A549 (cell line): Measurements from ENCODE around the gene IGSF9. TPM values are rescaled to one million over a fixed set of nuclear protein-coding genes. Genes with fewer than 3 reads are reported as not detected.

Experiments
- ATAC-seq, 2 experiments: fragments of 200-7000 bp in 1 of 2; fragments of >200 bp in 1 of 2; cut with Nextera tagmentation in 1 of 2; cut with Tn5 transposase in 1 of 2; 3 replicates each; pipeline versions ENCODE4 v1.8.0 to v1.9.1; 2018 to 2020; ENCODE audit warnings: mild to moderate bottlenecking in 1 of 2, moderate library complexity in 1 of 2
- CTCF ChIA-PET: fragments of 300-600 bp; sonication (Branson Sonifier 250); formaldehyde crosslinking; extraction: SDS; loops from one replicate; lab custom pipeline; 2021; ENCODE audit warnings: antibody characterized with exemption, inconsistent platforms; lab: Yijun Ruan, JAX
- POLR2A ChIA-PET: fragments of 350-600 bp; formaldehyde crosslinking; extraction: SDS; loops from one replicate; lab custom pipeline; 2021; ENCODE audit warnings: antibody characterized with exemption, inconsistent platforms; lab: Yijun Ruan, JAX
- DNase-seq, 2 experiments: peaks; one replicate each; pipeline versions ENCODE4 v3.0.0 to v3.0.0-alpha.2; 2011 to 2016; ENCODE audit warnings: low read depth in 1 of 2, low spot score in 1 of 2
- FAIRE-seq: peaks from 2 replicates; lab custom pipeline; 2011; peaks lifted over from hg19 to GRCh38; lab: Jason Lieb, UNC
- H3K27ac ChIP-seq, 2 experiments: fragments of >200 bp; sonication (Bioruptor Twin); formaldehyde crosslinking; 3 replicates each; pipeline ENCODE4 v1.5.1; 2016 to 2017
- H3K4me1 ChIP-seq: fragments of >200 bp; sonication (Bioruptor Twin); formaldehyde crosslinking; 3 replicates; pipeline ENCODE4 v1.6.1; 2016
- H3K4me2 ChIP-seq: fragments of >200 bp; sonication (Bioruptor Twin); formaldehyde crosslinking; 3 replicates; pipeline ENCODE4 v1.6.1; 2016
- H3K4me3 ChIP-seq: fragments of >200 bp; sonication (Bioruptor Twin); formaldehyde crosslinking; 3 replicates; pipeline ENCODE4 v1.5.1; 2016
- H3K9me3 ChIP-seq: fragments of >200 bp; sonication (Bioruptor Twin); formaldehyde crosslinking; 3 replicates; pipeline ENCODE4 v1.6.1; 2016
- BHLHE40 ChIP-seq: IDR thresholded peaks from 2 replicates; pipeline ENCODE4 v1.6.1; 2012; ENCODE audit warnings: low read depth, low read length, inconsistent platforms
- CEBPB ChIP-seq, 2 experiments: fragments of >200 bp in 1 of 2; sonication (Bioruptor Twin) in 1 of 2; formaldehyde crosslinking in 1 of 2; IDR thresholded peaks; 2 replicates each; pipeline ENCODE4 v1.6.1; 2012 to 2016
- EP300 ChIP-seq, 2 experiments: fragments of >200 bp; sonication (Bioruptor Twin); formaldehyde crosslinking; IDR thresholded peaks; 2 replicates in 1 of 2; 3 replicates in 1 of 2; pipeline ENCODE4 v1.6.1; 2016 to 2017
- FOSB ChIP-seq: fragments of 250-450 bp; sonication (Bioruptor Pico); IDR thresholded peaks from 2 replicates; pipeline ENCODE4 v1.5.0; 2020; ENCODE audit warnings: mild to moderate bottlenecking, moderate library complexity
- FOSL2 ChIP-seq, 2 experiments: fragments of 450-650 bp in 1 of 2; fragments of >200 bp in 1 of 2; sonication (Bioruptor Twin) in 1 of 2; formaldehyde crosslinking; IDR thresholded peaks; 2 replicates each; pipeline versions ENCODE4 v1.5.0 to v1.6.1; 2016 to 2020; ENCODE audit warnings: mild to moderate bottlenecking in 1 of 2, moderate library complexity in 1 of 2
- HOXA7 ChIP-seq: fragments of 250-450 bp; sonication (Bioruptor Pico); IDR thresholded peaks from 2 replicates; pipeline ENCODE4 v1.5.0; 2020; ENCODE audit warnings: mild to moderate bottlenecking, moderate library complexity
- JUNB ChIP-seq: fragments of >200 bp; sonication (Bioruptor Twin); formaldehyde crosslinking; IDR thresholded peaks from 2 replicates; pipeline ENCODE4 v1.6.1; 2016
- KDM1A ChIP-seq: fragments of 200-600 bp; sonication (generic); IDR thresholded peaks from 2 replicates; pipeline ENCODE4 v1.6.1; 2016; ENCODE audit warnings: low read depth, mild to moderate bottlenecking
- KDM5A ChIP-seq: fragments of 200-600 bp; sonication (generic); IDR thresholded peaks from 2 replicates; pipeline ENCODE4 v1.6.1; 2016; ENCODE audit warnings: antibody characterized with exemption, mild to moderate bottlenecking
- MAZ ChIP-seq: fragments of 150-350 bp; IDR thresholded peaks from 2 replicates; pipeline ENCODE4 v1.6.1; 2014; ENCODE audit warnings: antibody characterized with exemption, low read depth, low read length, borderline replicate concordance
- NFE2L2 ChIP-seq: fragments of 150-350 bp; conservative IDR thresholded peaks from 2 replicates; pipeline ENCODE4 v1.6.1; 2014; ENCODE audit warnings: low read length
- NPAS2 ChIP-seq: fragments of 250-450 bp; sonication (Bioruptor Pico); IDR thresholded peaks from 2 replicates; pipeline ENCODE4 v1.8.0; 2022; ENCODE audit warnings: mild to moderate bottlenecking, moderate library complexity, borderline replicate concordance
- POLR2A ChIP-seq: IDR thresholded peaks from 2 replicates; pipeline ENCODE4 v1.6.1; 2012; ENCODE audit warnings: mild to moderate bottlenecking, low read length
- RCOR1 ChIP-seq: fragments of 150-350 bp; IDR thresholded peaks from 2 replicates; pipeline ENCODE4 v1.6.1; 2014; ENCODE audit warnings: antibody characterized with exemption, low read length, low read depth
- RFX5 ChIP-seq: fragments of 450-650 bp; IDR thresholded peaks from 2 replicates; pipeline ENCODE4 v1.7.1; 2014; ENCODE audit warnings: antibody characterized with exemption, mild to moderate bottlenecking, moderate library complexity
- RNF2 ChIP-seq: fragments of 200-600 bp; sonication (generic); IDR thresholded peaks from 2 replicates; pipeline ENCODE4 v1.6.1; 2016; ENCODE audit warnings: low read depth, mild to moderate bottlenecking, antibody characterized with exemption, moderate library complexity, borderline replicate concordance
- SMC3 ChIP-seq: fragments of >200 bp; sonication (Bioruptor Twin); formaldehyde crosslinking; IDR thresholded peaks from 3 replicates; pipeline ENCODE4 v1.6.1; 2018; ENCODE audit warnings: inconsistent platforms
- ZFP36 ChIP-seq: fragments of 450-650 bp; IDR thresholded peaks from 2 replicates; pipeline ENCODE4 v1.6.1; 2014; ENCODE audit warnings: borderline replicate concordance; ENCODE audit not compliant: partially characterized antibody
- ZNF302 ChIP-seq: fragments of 250-450 bp; sonication (Bioruptor Pico); IDR thresholded peaks from 2 replicates; pipeline ENCODE4 v1.9.0; 2021; ENCODE audit warnings: inconsistent platforms, mild to moderate bottlenecking, moderate library complexity
- ZSCAN20 ChIP-seq: fragments of 250-450 bp; sonication (Bioruptor Pico); IDR thresholded peaks from 2 replicates; pipeline ENCODE4 v1.8.0; 2022; ENCODE audit warnings: mild to moderate bottlenecking, moderate library complexity
- WGBS: methylation state at CpG from one replicate; pipeline ENCODE4 v1.1.6; 2017; ENCODE audit errors: missing lambda C conversion rate; 5-methylcytosine and 5-hydroxymethylcytosine counted together
- polyA plus RNA-seq, 4 experiments: library from polyadenylated mRNA; depleted of rRNA in 3 of 4; stranded (reverse); fragments of >200 nt; fragmentation: RNase III in 1 of 4; extraction: RNeasy Plus Mini Kit Qiagen cat#74134 plus additional on column Dnase treatment in 1 of 4; gene quantifications; 2 replicates in 3 of 4; 3 replicates in 1 of 4; pipeline ENCODE4 v1.2.3, GENCODE V29; 2011 to 2017
- TF ChIP-seq, protein P1 (sequence below): fragments of >200 bp; sonication (Bioruptor Twin); formaldehyde crosslinking; IDR thresholded peaks from 2 replicates; pipeline ENCODE4 v1.6.1; 2016
- TF ChIP-seq, protein P2 (sequence below): fragments of 250-450 bp; sonication (Bioruptor Pico); IDR thresholded peaks from 2 replicates; pipeline ENCODE4 v1.5.0; 2021; ENCODE audit warnings: mild to moderate bottlenecking, moderate library complexity, borderline replicate concordance
- TF ChIP-seq, protein P3 (sequence below): fragments of 200-600 bp; sonication (generic); IDR thresholded peaks from 2 replicates; pipeline ENCODE4 v1.6.1; 2016; ENCODE audit warnings: antibody characterized with exemption, mild to moderate bottlenecking, moderate library complexity

Gene IGSF9
- polyA plus RNA-seq, 2 of the 4 experiments (the other 2 are of a cell fraction) = 0.06 to 0.54 TPM

DNA sequence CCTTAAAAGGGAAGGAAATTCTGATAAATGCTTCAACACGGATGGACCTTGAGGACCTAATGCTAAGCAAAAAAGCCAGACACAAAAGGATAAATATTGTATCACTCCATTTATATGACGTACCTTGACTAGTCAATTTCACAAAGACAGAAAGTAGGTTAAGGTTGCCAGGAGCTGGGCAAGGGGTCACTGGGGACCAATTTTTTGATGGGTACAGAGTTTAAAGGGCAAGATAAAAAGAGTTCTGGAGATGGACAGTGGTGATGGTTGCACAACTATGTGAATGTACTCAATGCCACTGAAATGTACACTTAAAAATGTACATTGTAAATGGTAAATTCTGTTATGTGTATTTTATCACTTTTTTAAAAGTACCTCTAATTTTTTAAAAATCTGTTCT is 40.7 kb upstream of the IGSF9 start:
- ATAC-seq (no peak), DNase-seq (no peak), FAIRE-seq (no peak)
- 83% methylated on average over 2 of the region's 2 CpGs for WGBS
- Histone ChIP-seq H3K4me3 (no peak overlapping the region), H3K4me2 (no peak overlapping the region), H3K9me3 (no peaks in the 10 kb centered on the region), H3K4me1 (no peaks in the 10 kb centered on the region; the same call in 2 of the 3 replicates), H3K27ac (no peak overlapping the region)
- POLR2A ChIA-PET = no interaction called here
- CTCF ChIA-PET = interaction anchor here (4.4 kb wide), 1 partner anchor 20 kb away, joined by 30 read pairs; no protein-coding TSS in a partner anchor
- TF ChIP-seq BHLHE40 = no peak
- no peak for TF ChIP-seq ZSCAN20 (CRISPR knock-in tag)
- TF ChIP-seq, protein P1, sequence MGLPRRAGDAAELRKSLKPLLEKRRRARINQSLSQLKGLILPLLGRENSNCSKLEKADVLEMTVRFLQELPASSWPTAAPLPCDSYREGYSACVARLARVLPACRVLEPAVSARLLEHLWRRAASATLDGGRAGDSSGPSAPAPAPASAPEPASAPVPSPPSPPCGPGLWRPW = no peak
- TF ChIP-seq HOXA7 = no peak
- no peak for TF ChIP-seq SMC3
- TF ChIP-seq RFX5 = no peak
- no peak for TF ChIP-seq ZNF302 (CRISPR knock-in tag)
- TF ChIP-seq NFE2L2 = no peak
- TF ChIP-seq ZFP36 = no peak
- TF ChIP-seq CEBPB (IDR thresholded peaks at IDR 0.05) = no peak
- no peak for TF ChIP-seq MAZ

DNA sequence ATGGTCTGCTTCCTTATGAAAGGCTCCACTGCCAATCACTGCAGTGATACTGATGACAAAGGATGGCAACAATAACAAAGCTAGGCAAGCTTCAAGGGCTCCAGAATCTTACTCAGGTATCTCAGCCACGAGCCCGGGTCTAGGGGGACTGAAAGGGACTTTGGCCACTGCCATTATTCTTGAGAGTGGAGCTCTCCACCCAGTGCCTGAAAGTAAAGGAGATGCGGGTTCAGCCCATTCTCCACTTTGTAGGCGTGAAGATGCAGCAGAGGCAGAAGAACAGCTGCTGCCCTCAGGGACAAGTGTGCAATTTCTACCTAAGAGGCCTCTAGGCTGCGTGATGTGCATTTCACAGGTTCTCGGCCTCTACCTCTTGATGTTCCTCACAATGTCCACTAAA is 40.1 kb upstream of the IGSF9 start:
- ChIA-PET POLR2A (no interaction called here), CTCF (interaction anchor here (1.8 to 4.4 kb wide), 2 partner anchors 18 to 21 kb away, joined by 5 to 30 read pairs; no protein-coding TSS in a partner anchor)
- WGBS = 53% methylated on average over 6 of the region's 6 CpGs
- Histone ChIP-seq H3K9me3 (no peaks in the 10 kb centered on the region), H3K4me1 (no peaks in the 10 kb centered on the region), H3K4me3 (no peak overlapping the region), H3K27ac (no peak overlapping the region), H3K4me2 (no peak overlapping the region)
- no peak for FAIRE-seq
- no peak for TF ChIP-seq RCOR1
- TF ChIP-seq, protein P2, sequence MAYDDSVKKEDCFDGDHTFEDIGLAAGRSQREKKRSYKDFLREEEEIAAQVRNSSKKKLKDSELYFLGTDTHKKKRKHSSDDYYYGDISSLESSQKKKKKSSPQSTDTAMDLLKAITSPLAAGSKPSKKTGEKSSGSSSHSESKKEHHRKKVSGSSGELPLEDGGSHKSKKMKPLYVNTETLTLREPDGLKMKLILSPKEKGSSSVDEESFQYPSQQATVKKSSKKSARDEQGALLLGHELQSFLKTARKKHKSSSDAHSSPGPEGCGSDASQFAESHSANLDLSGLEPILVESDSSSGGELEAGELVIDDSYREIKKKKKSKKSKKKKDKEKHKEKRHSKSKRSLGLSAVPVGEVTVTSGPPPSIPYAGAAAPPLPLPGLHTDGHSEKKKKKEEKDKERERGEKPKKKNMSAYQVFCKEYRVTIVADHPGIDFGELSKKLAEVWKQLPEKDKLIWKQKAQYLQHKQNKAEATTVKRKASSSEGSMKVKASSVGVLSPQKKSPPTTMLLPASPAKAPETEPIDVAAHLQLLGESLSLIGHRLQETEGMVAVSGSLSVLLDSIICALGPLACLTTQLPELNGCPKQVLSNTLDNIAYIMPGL (CRISPR knock-in tag) = no peak
- TF ChIP-seq KDM5A = no peak
- TF ChIP-seq ZNF302 (CRISPR knock-in tag) = no peak
- TF ChIP-seq, protein P3, sequence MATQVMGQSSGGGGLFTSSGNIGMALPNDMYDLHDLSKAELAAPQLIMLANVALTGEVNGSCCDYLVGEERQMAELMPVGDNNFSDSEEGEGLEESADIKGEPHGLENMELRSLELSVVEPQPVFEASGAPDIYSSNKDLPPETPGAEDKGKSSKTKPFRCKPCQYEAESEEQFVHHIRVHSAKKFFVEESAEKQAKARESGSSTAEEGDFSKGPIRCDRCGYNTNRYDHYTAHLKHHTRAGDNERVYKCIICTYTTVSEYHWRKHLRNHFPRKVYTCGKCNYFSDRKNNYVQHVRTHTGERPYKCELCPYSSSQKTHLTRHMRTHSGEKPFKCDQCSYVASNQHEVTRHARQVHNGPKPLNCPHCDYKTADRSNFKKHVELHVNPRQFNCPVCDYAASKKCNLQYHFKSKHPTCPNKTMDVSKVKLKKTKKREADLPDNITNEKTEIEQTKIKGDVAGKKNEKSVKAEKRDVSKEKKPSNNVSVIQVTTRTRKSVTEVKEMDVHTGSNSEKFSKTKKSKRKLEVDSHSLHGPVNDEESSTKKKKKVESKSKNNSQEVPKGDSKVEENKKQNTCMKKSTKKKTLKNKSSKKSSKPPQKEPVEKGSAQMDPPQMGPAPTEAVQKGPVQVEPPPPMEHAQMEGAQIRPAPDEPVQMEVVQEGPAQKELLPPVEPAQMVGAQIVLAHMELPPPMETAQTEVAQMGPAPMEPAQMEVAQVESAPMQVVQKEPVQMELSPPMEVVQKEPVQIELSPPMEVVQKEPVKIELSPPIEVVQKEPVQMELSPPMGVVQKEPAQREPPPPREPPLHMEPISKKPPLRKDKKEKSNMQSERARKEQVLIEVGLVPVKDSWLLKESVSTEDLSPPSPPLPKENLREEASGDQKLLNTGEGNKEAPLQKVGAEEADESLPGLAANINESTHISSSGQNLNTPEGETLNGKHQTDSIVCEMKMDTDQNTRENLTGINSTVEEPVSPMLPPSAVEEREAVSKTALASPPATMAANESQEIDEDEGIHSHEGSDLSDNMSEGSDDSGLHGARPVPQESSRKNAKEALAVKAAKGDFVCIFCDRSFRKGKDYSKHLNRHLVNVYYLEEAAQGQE = no peak
- TF ChIP-seq FOSL2 (IDR thresholded peaks at IDR 0.05) = no peak
- TF ChIP-seq FOSL2 (CRISPR knock-in tag; IDR thresholded peaks at IDR 0.05) = no peak
- TF ChIP-seq EP300 (IDR thresholded peaks at IDR 0.05) = no peak
- no peak for TF ChIP-seq JUNB
- no peak for TF ChIP-seq KDM1A
- no peak for TF ChIP-seq POLR2A
- no peak for TF ChIP-seq NPAS2 (CRISPR knock-in tag)
- no peak for TF ChIP-seq RNF2
- no peak for TF ChIP-seq FOSB (CRISPR knock-in tag)
- DNase-seq = no peak
- no peak for ATAC-seq
